Right ventricle myocardium inferior (tissue), 1 donor: ENCODE data around the gene ASB5. TPM values are rescaled to one million over a fixed set of nuclear protein-coding genes. Genes with fewer than 3 reads are reported as not detected.
"Not testable (repeated sequence)": the region's sequence is repeated elsewhere in the genome, so short reads cannot be mapped to it uniquely, and the experiment has no call there.

ENCODE experiments used
- ATAC-seq: fragments of 200-7000 bp; cut with Tn5 transposase; one replicate; pipeline ENCODE4 v1.9.1; 2020; ENCODE audit warnings: mild to moderate bottlenecking, moderate library complexity
- DNase-seq: peaks from one replicate; pipeline ENCODE4 v3.0.0; 2021; ENCODE audit errors: missing footprints
- intact Hi-C: fragments of 100-400 bp; cut with DNase I; formaldehyde crosslinking; loops from one replicate; pipeline ENCODE4 v1.11.0; 2022
- long read RNA-seq: library from polyadenylated mRNA; unstranded; transcript quantifications from one replicate; pipeline ENCODE4 v2.0.0, GENCODE V29; 2021
- total RNA-seq: library from RNA; stranded (reverse); fragmentation: NEBNext Ultra II Directional; extraction: Animal tissue kit (Norgen Biotek cat#: 25700); gene quantifications from one replicate; pipeline ENCODE4 v1.2.1, GENCODE V29; 2021
- donor health status: DM: no; HTN: yes; CAD: no; lungs with severe emphysema.

Gene ASB5, protein sequence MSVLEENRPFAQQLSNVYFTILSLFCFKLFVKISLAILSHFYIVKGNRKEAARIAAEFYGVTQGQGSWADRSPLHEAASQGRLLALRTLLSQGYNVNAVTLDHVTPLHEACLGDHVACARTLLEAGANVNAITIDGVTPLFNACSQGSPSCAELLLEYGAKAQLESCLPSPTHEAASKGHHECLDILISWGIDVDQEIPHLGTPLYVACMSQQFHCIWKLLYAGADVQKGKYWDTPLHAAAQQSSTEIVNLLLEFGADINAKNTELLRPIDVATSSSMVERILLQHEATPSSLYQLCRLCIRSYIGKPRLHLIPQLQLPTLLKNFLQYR
- total RNA-seq = 2.7 TPM
- long read RNA-seq, partial matches to known transcripts = 0 of 2 reads
- long read RNA-seq, other reads (novel, unspliced or antisense) = 2 of 2 reads

- no peak for ATAC-seq
These were observed at the start of gene ASB5 for GRCh38 chr4:176268963-176269362. TSS of gene ASB5 (minus strand) at chr4:176269222. CDS start at chr4:176269108, 114 bp downstream.

DNA sequence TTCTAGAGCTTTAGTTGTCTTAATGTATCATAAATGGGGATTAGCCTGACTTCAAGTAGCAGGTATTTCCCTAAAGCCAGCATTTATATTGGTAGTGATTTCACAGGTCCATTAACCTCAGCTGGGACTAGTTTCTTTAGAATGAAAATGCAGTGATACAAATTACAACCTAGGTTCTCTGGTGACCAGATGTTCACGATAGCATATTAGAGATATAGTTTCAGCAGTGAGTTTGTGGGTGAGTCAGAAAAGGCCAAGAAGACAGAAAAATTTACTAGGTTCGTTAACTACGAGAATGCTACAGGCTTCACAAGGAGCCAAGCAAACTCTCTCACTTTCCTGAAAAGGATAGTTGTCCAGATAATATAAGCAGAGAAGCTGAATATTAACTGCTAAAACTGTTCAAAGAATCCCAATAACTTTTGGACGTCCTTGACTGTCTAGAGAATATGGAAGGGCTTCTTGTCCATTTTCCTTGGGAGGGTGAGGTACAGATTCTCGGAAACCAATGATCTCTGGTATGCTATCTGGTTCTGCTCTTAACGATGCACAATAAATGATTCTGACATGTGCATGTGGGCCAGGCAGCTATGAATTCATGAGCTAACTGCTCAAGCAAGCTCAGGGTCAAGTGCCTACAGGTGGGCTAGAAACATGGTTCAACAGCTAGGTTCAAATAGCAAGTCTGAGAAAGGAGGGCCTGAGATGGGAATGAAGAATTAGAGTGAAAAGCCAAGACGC, 44.7 kb upstream of the ASB5 start:
- no peak for ATAC-seq
- DNase-seq = no peak
- intact Hi-C loops = no loop called here

More at GRCh38 chr4:176268963-176269362, at the start of gene ASB5:
- intact Hi-C loops = no loop called here
- DNase-seq = no peak

- no peak for ATAC-seq
- DNase-seq = no peak
- intact Hi-C loops = loop anchor here (2.0 kb wide), 1 partner anchor 17 kb away; no protein-coding TSS in a partner anchor
These were observed 40.8 kb upstream of the ASB5 start for GRCh38 chr4:176309772-176310171.

DNA sequence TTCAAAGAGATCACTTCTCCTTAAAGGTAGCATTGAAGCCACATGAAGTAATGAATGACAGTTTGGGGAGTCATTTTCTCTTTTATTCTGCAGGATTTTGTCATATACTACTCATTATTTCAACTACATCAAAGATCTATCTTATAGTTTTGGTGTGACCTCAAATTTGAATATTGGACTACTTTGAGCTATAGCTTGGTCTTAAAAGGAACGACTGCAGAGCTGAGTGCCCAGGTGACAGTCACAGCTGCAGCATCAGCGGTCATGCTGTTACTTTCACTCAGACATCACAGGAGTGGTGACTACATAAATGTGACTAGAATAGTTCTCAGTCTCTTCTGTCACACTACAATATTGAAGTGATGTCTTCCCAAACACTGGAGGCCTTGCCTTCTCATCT, 40.0 kb upstream of the ASB5 start:
- no peak for DNase-seq
- intact Hi-C loops = no loop called here
- ATAC-seq = no peak

DNA sequence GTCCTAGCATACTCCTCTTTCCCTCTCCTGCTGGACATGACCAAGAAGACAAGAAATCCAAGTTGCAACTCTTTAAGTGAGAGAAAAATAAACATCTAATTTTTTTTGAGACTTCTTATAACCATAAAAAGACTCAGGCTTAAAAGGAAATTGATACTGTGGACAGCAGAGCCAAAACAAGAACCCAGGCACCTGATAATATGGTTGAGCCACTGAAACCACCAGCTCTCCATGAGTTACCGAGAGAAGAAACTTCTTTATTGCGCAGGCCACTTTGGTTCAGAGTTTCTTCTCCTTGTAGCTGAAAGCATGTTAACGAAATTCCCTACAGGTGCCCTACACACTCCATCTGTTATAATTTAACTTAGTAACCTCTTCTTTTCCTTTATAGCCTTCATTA, 39.4 kb upstream of the ASB5 start:
- no peak for ATAC-seq

DNA sequence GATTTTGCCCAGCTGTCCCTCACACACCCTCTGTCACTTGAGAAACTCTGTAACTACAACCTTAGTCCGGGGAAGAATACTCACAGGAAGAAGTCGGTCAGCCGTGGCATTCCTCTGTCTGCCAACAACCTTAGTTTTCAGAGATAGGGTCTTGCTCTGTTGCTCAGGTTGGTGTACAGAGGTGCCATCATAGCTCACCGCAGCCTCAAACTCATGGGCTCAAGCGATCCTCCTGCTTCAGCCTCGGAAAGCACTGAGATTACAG, 38.6 kb upstream of the ASB5 start:
- intact Hi-C loops = no loop called here
- ATAC-seq (no peak), DNase-seq (no peak)

More for the DNA sequence above, 39.4 kb upstream of the ASB5 start:
- intact Hi-C loops = no loop called here
- no peak for DNase-seq

- no peak for ATAC-seq
- DNase-seq = no peak
- intact Hi-C loops = no loop called here
These were observed 38.0 kb upstream of the ASB5 start for GRCh38 chr4:176306837-176307665.

DNA sequence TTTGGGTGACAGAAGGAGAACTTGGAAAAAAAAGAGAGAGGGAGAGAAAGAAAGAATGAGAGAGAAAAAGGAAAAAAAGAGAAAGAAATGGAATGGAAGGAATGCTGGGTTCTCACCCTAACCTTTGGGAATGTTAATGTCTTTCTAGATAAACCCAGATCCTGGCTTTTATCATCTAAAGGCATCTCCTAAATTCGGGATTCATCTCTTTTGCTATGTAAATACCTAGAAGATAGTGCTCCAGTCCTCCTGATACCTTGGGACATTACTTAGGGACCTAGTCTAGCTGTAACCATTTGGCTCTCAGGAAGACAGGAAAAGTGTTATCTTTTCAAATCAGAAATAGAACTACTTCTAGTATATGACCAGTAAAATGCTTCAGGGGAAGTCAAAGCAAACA, 34.9 kb upstream of the ASB5 start:
- intact Hi-C loops = no loop called here

GRCh38 chr4:176302283-176303275, 33.6 kb upstream of the ASB5 start:
- intact Hi-C loops = no loop called here
- no peak for DNase-seq
- no peak for ATAC-seq

More for the DNA sequence above, 34.9 kb upstream of the ASB5 start:
- no peak for ATAC-seq
- DNase-seq = no peak

- ATAC-seq (no peak), DNase-seq (no peak)
These were observed 31.5 kb upstream of the ASB5 start for GRCh38 chr4:176300565-176300964.

GRCh38 chr4:176300036-176300435, 31.0 kb upstream of the ASB5 start:
- DNase-seq (no peak), ATAC-seq (no peak)
- intact Hi-C loops = no loop called here

More at GRCh38 chr4:176300565-176300964, 31.5 kb upstream of the ASB5 start:
- intact Hi-C loops = no loop called here

- intact Hi-C loops = no loop called here
- ATAC-seq (no peak), DNase-seq (no peak)
These were observed 29.6 kb upstream of the ASB5 start for GRCh38 chr4:176298664-176299063.

GRCh38 chr4:176295907-176296306, 26.9 kb upstream of the ASB5 start:
- ATAC-seq, intact Hi-C loops, DNase-seq: not testable (repeated sequence)

- DNase-seq (no peak), ATAC-seq (no peak)
- intact Hi-C loops = no loop called here
These were observed 24.6 kb upstream of the ASB5 start for GRCh38 chr4:176293660-176294059.

DNA sequence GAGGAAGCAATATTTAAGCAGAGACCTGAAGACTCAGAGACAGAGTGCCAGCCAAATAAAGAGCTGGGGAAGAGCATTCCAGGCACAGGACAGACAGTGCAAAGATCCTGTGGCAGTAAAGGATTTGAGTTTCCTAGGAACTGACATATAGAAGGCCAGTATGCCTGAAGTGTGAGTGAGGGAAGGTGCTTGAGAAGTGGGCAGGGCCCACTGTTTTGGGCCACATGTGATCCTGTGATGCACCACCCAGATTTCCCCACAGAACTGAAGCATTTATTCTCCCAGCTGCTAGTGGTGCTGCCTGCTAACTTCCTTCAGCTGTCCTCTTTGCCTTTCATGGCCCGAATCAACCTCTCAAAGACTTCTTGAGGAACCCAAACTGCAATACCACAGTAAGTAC, 23.9 kb upstream of the ASB5 start:
- intact Hi-C loops = no loop called here
- no peak for ATAC-seq
- no peak for DNase-seq

DNA sequence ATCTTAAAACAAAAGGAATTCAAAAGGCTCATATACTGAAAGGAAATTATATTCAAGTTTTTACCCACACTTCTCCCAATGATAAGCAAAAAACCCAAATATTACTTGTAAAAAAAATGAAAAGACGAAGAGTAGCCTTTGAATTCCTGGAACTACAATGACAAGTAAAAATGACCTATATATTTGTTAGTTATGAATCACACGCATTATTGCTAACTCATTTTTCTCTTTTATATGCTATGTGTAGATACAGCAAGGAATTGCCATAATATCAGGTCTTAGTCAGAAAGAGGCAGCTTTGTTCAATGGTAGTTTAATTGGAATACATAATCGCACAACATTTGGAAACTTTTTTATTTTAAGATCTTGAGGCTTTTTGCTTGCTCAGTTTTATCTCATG, 22.7 kb upstream of the ASB5 start:
- no peak for ATAC-seq
- no peak for DNase-seq
- intact Hi-C loops = no loop called here

DNA sequence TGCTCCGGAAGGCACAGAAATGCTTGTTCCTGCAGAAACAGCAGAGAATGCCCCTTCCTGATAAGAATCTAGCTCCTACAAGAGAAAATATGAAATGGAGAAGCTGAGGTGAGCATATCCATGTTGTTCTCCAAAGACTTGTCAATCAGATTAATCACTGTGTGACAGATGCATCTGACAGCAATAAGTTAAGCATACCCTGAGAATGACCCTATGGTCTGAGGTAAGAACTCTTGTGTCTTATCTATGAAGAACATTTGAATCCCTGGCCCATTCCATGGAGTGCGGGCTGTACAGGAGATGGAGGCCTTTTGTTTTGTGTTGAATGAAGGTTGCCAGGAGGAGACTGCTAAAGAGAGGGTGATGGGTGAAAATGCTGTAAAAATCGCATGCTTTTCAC, 21.5 kb upstream of the ASB5 start:
- ATAC-seq (no peak), DNase-seq (no peak)
- intact Hi-C loops = no loop called here

DNA sequence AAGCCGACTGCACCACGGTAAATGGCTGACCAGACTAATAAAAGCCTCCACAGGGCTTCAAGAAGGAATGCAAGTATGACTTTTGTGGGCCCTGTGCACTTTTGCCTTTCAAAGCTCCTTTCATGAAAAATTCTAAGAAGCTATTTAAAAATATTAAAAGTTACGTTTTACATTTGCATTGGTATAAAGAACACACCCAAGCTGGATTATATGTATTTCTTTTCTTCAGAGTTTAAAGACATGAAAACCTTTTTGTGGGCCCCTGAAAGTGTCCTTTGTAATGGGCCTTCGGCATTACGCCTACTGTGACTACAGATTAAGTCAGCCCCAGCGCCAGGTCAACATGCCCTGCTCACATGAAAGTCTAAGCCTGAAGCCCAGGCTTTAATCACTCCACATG, 20.5 kb upstream of the ASB5 start:
- intact Hi-C loops = no loop called here
- no peak for DNase-seq
- no peak for ATAC-seq
